Central memory CD4-positive, alpha-beta T cell (primary cell): ENCODE results near the gene SPG11.
A peak's percentile ranks its signal among the peaks of the same experiment; 100 is the strongest.
"Not testable (repeated sequence)": the region's sequence is repeated elsewhere in the genome, so short reads cannot be mapped to it uniquely, and the experiment has no call there.

ENCODE experiments used
- DNase-seq: peaks from one replicate; pipeline ENCODE4 v3.0.0; 2022

SPG11 gene

GRCh38 chr15:44682211-44682610 is 18.7 kb upstream of the SPG11 start:
- DNase-seq = no peak

GRCh38 chr15:44676676-44677075 is 13.2 kb upstream of the SPG11 start:
- no peak for DNase-seq

- DNase-seq = no peak
Observed at GRCh38 chr15:44675911-44676310, 12.4 kb upstream of the SPG11 start.

GRCh38 chr15:44673639-44674038 is 10.2 kb upstream of the SPG11 start:
- DNase-seq = no peak

- no peak for DNase-seq
Observed at GRCh38 chr15:44670087-44670950, 6.9 kb upstream of the SPG11 start.

GRCh38 chr15:44668921-44669320 is 5.5 kb upstream of the SPG11 start:
- peak; percentile 21 for DNase-seq

- no peak for DNase-seq
Observed at GRCh38 chr15:44667039-44667360, 3.5 kb upstream of the SPG11 start.

- DNase-seq = peak; percentile 35
Observed at GRCh38 chr15:44666210-44667038, 3.0 kb upstream of the SPG11 start.

- DNase-seq = peak; percentile 86
Observed at GRCh38 chr15:44662478-44663409, 718 bp downstream of the SPG11 start.

- no peak for DNase-seq
Observed at GRCh38 chr15:44661576-44661975, 1.9 kb downstream of the SPG11 start.

- no peak for DNase-seq
Observed at GRCh38 chr15:44659056-44659455, 4.4 kb downstream of the SPG11 start.

GRCh38 chr15:44657378-44657777 is 6.1 kb downstream of the SPG11 start:
- no peak for DNase-seq

- DNase-seq = no peak
Observed at GRCh38 chr15:44656913-44657312, 6.5 kb downstream of the SPG11 start.

GRCh38 chr15:44656298-44656697 is 7.2 kb downstream of the SPG11 start:
- no peak for DNase-seq

GRCh38 chr15:44654858-44655257 is 8.6 kb downstream of the SPG11 start:
- no peak for DNase-seq

GRCh38 chr15:44647637-44648036 is 15.8 kb downstream of the SPG11 start:
- DNase-seq = no peak

- DNase-seq = no peak
Observed at GRCh38 chr15:44647036-44647435, 16.4 kb downstream of the SPG11 start.

GRCh38 chr15:44646460-44646859 is 17.0 kb downstream of the SPG11 start:
- DNase-seq = no peak

- DNase-seq = no peak
Observed at GRCh38 chr15:44641651-44642050, 21.8 kb downstream of the SPG11 start.

- no peak for DNase-seq
Observed at GRCh38 chr15:44636976-44637375, 26.5 kb downstream of the SPG11 start.

GRCh38 chr15:44633603-44634002 is 29.9 kb downstream of the SPG11 start:
- DNase-seq = no peak

- DNase-seq = not testable (repeated sequence)
Observed at GRCh38 chr15:44625286-44625685, 38.2 kb downstream of the SPG11 start.

GRCh38 chr15:44623178-44623577 is 40.3 kb downstream of the SPG11 start:
- DNase-seq = no peak
